ENCODE results near the gene NRG4. TPM values are rescaled to one million over a fixed set of nuclear protein-coding genes. Genes with fewer than 3 reads are reported as not detected.
"Not testable (repeated sequence)": the region's sequence is repeated elsewhere in the genome, so short reads cannot be mapped to it uniquely, and the experiment has no call there.

NRG4 gene
- total RNA-seq, 1 experiment from 2014 or later, result not detected

GRCh38 chr15:76003364-76003763 is 8.9 kb downstream of the NRG4 start:
- in situ Hi-C loops (cut with HindIII; ENCODE audit: low sequenced_read_pairs), result no loop called here
- DNase-seq (ENCODE audit: low spot score), result no peak

GRCh38 chr15:75995611-75996010 is 16.6 kb downstream of the NRG4 start:
- DNase-seq (ENCODE audit: low spot score), result no peak
- in situ Hi-C loops (cut with HindIII; ENCODE audit: low sequenced_read_pairs), result no loop called here

GRCh38 chr15:75994220-75994619 is 18.0 kb downstream of the NRG4 start:
- in situ Hi-C loops (cut with HindIII; ENCODE audit: low sequenced_read_pairs), result no loop called here
- DNase-seq (ENCODE audit: low spot score), result no peak

DNA sequence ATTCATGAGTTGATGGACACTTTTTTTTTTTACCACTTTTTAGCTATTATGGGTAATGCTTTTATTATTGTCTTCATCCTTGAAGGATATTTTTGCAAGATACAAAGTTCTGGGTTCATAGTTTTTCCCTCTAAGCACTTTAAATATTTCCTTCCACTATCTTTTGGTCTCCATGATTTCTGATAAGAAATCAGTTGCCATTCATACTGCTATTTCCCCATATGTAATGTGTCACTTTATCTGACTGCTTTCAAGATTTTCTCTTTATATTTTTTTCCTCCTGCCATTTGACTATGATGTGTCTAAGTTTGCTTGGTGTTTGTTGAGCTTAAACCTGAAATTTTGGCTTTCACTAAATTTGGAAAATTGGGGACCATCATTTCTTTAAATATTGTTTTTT is 19.3 kb downstream of the NRG4 start:
- in situ Hi-C loops (cut with HindIII; ENCODE audit: low sequenced_read_pairs), result no loop called here

GRCh38 chr15:75989875-75990274 is 22.3 kb downstream of the NRG4 start:
- no peak for DNase-seq (ENCODE audit: low spot score)
- in situ Hi-C loops (cut with HindIII; ENCODE audit: low sequenced_read_pairs), result no loop called here

More for the DNA sequence above, 19.3 kb downstream of the NRG4 start:
- DNase-seq (ENCODE audit: low spot score), result no peak

DNA sequence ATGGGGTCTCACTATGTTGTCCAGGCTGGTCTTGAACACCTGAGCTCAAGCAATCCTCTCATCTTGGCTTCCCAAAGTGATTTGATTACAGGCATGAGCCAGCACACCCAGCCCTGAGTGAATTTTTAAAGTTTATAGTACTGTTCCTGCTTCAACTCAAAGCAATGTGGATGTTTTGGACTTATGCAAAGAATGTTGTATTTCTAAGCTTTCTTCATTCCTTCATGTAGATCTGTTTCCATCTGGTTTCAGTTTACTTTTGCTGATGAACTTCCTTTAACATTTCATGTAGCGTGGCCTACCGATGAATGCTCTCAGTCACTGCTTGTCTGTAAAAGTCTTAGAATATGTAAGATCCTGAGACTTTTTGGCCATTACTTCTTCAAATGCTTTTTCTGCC is 23.2 kb downstream of the NRG4 start:
- in situ Hi-C loops (cut with HindIII; ENCODE audit: low sequenced_read_pairs), result no loop called here
- DNase-seq (ENCODE audit: low spot score), result no peak

DNA sequence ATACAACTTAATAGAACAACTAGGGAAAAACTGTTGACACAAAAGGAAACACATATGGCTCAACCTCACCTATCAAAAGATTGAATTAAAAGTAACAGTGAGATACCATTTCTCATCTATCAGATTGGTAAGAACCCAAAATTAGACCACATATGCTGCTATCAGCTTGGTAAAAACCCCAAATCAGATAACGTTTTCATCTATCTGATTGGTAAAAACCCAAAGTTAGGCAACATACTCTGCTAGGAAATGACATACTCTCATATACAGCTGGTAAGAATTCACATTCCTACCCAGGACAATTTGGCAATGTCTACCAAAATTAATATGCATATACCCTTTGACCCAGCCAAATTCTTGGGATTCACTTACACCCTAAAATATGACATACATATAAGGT is 26.3 kb downstream of the NRG4 start:
- in situ Hi-C loops (cut with HindIII; ENCODE audit: low sequenced_read_pairs), result no loop called here
- DNase-seq (ENCODE audit: low spot score), result no peak

GRCh38 chr15:75984706-75985105 is 27.5 kb downstream of the NRG4 start:
- DNase-seq (ENCODE audit: low spot score); in situ Hi-C loops (cut with HindIII; ENCODE audit: low sequenced_read_pairs): not testable (repeated sequence)

DNA sequence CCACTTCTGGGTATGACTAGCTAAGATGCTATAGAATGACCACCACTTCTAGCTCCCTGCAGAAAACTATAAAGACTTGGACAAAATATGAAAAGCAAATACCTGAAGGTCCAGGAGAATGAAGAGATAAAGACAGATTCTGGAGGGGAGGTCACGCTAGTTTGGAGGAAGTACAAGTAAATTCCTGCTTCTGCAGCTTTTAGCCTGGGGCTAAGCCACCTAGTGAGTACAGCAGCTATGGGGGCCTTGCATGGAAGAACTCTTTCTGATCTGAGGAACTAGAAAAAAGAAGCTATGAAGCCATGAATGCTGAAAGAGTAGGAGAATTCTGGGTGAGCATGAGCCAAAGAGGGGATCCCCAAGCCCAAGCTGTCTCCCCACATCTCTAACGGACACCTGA is 29.8 kb downstream of the NRG4 start:
- no peak for DNase-seq (ENCODE audit: low spot score)
- in situ Hi-C loops (cut with HindIII; ENCODE audit: low sequenced_read_pairs), result no loop called here

DNA sequence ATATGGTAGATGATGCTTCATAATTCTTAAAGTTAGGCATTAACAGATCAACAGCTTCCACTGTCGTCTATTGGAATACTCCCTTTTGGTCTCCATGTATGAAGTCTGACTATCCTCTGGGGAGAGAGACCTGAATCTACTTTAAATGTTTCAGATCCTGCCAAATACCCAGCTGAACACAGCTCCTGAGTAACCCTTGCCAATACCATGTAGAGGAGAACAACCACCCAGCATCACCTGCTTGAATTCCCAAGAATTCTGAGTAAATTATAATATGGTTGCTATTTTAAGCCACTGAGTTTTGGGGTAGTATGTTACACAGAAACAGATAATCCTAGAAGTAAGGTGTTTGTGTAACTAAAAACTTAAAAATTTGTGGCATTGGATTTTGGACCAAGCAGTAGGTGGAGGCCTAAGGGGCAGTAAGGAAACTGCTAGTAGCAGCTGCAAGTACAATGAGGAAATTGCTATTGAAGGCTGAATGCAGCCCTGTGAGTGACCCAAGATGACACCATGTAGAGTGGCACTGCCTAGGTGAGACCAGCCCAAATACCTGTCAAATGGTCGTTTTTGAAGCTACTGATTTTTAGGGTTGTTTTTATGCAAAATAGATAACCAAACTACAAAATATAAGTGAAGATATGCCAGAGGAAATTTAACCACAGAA is 30.9 kb downstream of the NRG4 start:
- in situ Hi-C loops (cut with HindIII; ENCODE audit: low sequenced_read_pairs), result no loop called here
- no peak for DNase-seq (ENCODE audit: low spot score)

- DNase-seq (ENCODE audit: low spot score); in situ Hi-C loops (cut with HindIII; ENCODE audit: low sequenced_read_pairs): not testable (repeated sequence)
These were observed 35.5 kb downstream of the NRG4 start for GRCh38 chr15:75976766-75977165.

- in situ Hi-C loops (cut with HindIII; ENCODE audit: low sequenced_read_pairs), result no loop called here
- no peak for DNase-seq (ENCODE audit: low spot score)
These were observed 46.2 kb downstream of the NRG4 start for GRCh38 chr15:75966073-75966472.

- in situ Hi-C loops (cut with HindIII; ENCODE audit: low sequenced_read_pairs), result no loop called here
- no peak for DNase-seq (ENCODE audit: low spot score)
These were observed 50.9 kb downstream of the NRG4 start for GRCh38 chr15:75961331-75961730.

- DNase-seq (ENCODE audit: low spot score), result no peak
- in situ Hi-C loops (cut with HindIII; ENCODE audit: low sequenced_read_pairs), result no loop called here
These were observed 56.5 kb downstream of the NRG4 start for GRCh38 chr15:75955720-75956119.

GRCh38 chr15:75952525-75952924 is 59.7 kb downstream of the NRG4 start:
- DNase-seq (ENCODE audit: low spot score), result no peak
- in situ Hi-C loops (cut with HindIII; ENCODE audit: low sequenced_read_pairs), result no loop called here

DNA sequence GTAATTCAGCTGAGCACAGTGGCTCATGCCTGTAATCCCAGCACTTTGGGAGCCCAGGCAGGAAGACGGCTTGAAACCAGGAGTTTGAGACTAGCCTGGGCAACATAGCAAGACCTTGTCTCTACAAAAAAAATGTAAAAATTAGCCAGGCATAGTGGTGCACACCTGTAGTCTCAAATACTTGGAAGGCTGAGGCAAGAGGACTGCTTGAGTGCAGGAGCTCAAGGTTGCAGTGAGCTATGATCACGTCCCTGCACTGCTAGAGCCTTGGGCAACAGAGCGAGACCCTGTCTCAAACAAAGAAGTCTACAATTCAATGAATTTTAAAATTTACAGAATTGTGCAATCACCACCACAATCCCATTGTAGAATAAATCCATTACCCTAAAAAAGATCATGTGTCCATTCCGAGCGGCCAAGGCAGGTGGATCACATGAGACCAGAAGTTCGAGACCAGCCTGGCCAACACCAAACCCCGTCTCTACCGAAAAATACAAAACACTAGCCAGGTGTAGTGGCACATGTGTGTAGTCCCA is 63.4 kb downstream of the NRG4 start:
- DNase-seq (ENCODE audit: low spot score), result no peak
- in situ Hi-C loops (cut with HindIII; ENCODE audit: low sequenced_read_pairs), result no loop called here

DNA sequence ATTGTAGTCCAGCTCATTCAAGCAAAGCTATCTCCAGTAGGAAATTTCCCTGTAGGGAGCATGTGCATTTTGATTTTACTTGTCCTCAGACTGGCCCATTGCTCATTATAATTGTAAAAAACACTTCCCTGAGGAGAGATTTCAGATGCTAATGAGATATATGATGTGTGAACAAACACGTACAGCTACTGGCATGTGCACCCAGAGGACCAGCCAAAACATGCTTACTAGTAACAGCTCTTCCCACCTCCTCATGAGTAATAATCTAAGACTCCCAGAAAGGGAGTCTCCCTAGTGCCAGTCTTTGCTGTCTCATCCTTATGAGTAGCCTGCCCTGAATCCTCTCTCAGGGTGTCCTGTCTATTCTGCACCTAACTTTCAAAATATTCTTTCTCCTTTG is 65.1 kb downstream of the NRG4 start:
- no peak for DNase-seq (ENCODE audit: low spot score)
- in situ Hi-C loops (cut with HindIII; ENCODE audit: low sequenced_read_pairs), result no loop called here

DNA sequence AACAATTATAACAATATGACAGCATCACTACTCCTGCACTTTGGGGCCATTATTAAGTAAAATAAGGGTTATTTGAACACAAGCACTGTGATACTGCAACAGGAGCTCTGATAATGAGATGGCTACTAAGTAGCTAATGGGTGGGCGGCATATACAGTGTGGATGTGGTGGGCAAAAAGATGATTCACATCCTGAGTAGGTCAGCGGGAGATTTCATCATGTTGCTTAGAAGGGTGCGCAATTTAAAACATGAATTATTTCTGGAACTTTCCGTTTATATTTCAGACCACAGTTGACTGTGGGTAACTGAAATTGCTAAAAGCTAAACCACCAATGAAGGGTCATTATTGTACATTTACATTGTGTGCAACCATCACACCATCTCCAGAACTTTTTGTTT is 66.3 kb downstream of the NRG4 start:
- in situ Hi-C loops (cut with HindIII; ENCODE audit: low sequenced_read_pairs), result no loop called here
- no peak for DNase-seq (ENCODE audit: low spot score)

DNA sequence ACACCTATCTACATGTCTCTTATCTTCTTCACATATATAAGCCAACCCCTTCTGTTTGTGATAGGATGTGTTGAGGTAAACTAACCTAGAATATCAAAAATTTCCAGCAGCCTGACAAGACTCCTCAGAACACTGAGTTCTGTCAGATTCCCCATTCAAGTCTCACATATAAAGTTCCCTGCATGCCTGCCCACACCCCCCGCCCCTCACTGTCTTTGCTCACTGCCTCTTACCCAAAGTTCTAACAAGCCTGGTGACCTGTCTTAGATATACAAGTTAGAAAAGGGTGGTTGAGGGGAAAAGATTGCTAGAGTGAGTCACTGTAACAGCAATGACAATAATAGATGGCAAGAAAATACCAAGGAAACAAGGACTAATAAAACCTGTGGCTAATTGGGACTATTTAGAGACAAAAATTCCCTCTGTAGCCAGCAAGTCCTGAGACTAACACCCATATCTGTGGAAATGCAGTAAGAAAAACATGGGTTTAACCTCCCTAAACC is 68.5 kb downstream of the NRG4 start:
- DNase-seq (ENCODE audit: low spot score), result no peak
- in situ Hi-C loops (cut with HindIII; ENCODE audit: low sequenced_read_pairs), result no loop called here

DNA sequence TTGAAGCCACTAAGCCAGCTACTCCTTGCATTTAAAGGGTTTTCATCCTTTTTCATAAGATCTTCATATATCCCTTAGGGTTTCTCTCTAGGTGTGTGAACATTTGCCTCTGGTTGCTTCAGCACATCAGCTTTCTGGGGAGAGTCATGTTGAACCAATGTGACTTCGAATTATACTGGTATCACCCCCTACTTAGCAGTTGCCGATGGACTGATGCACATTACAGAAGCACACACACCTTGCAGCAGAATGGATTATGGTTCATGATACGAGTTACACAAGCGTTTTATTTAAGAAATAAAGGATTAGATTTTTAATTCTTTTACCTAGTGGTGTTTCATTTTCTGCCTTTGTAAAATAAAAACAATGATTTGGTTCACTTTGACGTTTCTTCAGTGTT is 69.0 kb downstream of the NRG4 start:
- no peak for DNase-seq (ENCODE audit: low spot score)
- in situ Hi-C loops (cut with HindIII; ENCODE audit: low sequenced_read_pairs), result no loop called here

GRCh38 chr15:75942464-75942863 is 69.8 kb downstream of the NRG4 start:
- in situ Hi-C loops (cut with HindIII; ENCODE audit: low sequenced_read_pairs), result no loop called here
- no peak for DNase-seq (ENCODE audit: low spot score)

Data from G401 (cell line).